Keratinocyte (primary cell): ENCODE results near the gene B4GALT2. TPM values are rescaled to one million over a fixed set of nuclear protein-coding genes. Genes with fewer than 3 reads are reported as not detected.

Experiments
- DNase-seq: peaks from one replicate; pipeline ENCODE4 v3.0.0-alpha.2; 2011; ENCODE audit warnings: low read depth, missing footprints, low spot score
- FAIRE-seq: peaks from 2 replicates; lab custom pipeline; 2011; peaks lifted over from hg19 to GRCh38; lab: Jason Lieb, UNC
- H2AFZ ChIP-seq: 2 replicates; pipeline ENCODE4 v1.6.0; 2012; ENCODE audit warnings: low read length, control low read depth, inconsistent platforms; ENCODE audit not compliant: control insufficient read depth
- H3K27ac ChIP-seq: 2 replicates; pipeline ENCODE4 v1.5.1; 2011; ENCODE audit warnings: low read length; ENCODE audit not compliant: control insufficient read depth, insufficient read depth
- H3K27me3 ChIP-seq: 3 replicates; pipeline ENCODE4 v1.6.0; 2011; ENCODE audit warnings: low read length; ENCODE audit not compliant: control insufficient read depth, insufficient read depth; ENCODE audit errors: extremely low read depth
- H3K36me3 ChIP-seq, 2 experiments: 2 replicates in 1 of 2; 3 replicates in 1 of 2; pipeline ENCODE4 v1.5.1; 2011; ENCODE audit warnings: low read length in 2 of 2, mild to moderate bottlenecking in 1 of 2; ENCODE audit not compliant: control insufficient read depth in 2 of 2, insufficient read depth in 2 of 2; ENCODE audit errors: extremely low read depth in 1 of 2
- H3K4me1 ChIP-seq: 3 replicates; pipeline ENCODE4 v1.5.1; 2011; ENCODE audit warnings: low read length; ENCODE audit not compliant: control insufficient read depth, insufficient read depth; ENCODE audit errors: extremely low read depth
- H3K4me2 ChIP-seq: 3 replicates; pipeline ENCODE4 v1.6.0; 2011; ENCODE audit warnings: low read depth, low read length; ENCODE audit not compliant: control insufficient read depth, insufficient read depth; ENCODE audit errors: extremely low read depth
- H3K4me3 ChIP-seq, 3 experiments: fragments of 200-600 bp in 1 of 3; sonication (generic) in 1 of 3; 2 replicates in 2 of 3; 3 replicates in 1 of 3; pipeline ENCODE4 v1.5.1; 2011 to 2016; ENCODE audit warnings: low read length in 3 of 3, mild to moderate bottlenecking in 3 of 3, control low read depth in 2 of 3, inconsistent platforms in 1 of 3, low read depth in 1 of 3, mixed read lengths in 1 of 3, mixed run types in 1 of 3, moderate library complexity in 1 of 3; ENCODE audit not compliant: control insufficient read depth in 2 of 3, insufficient read depth in 2 of 3; ENCODE audit errors: extremely low read depth in 1 of 3
- H3K79me2 ChIP-seq: 2 replicates; pipeline ENCODE4 v1.6.0; 2012; ENCODE audit warnings: low read length; ENCODE audit not compliant: control insufficient read depth, insufficient read depth
- H3K9ac ChIP-seq: 3 replicates; pipeline ENCODE4 v1.6.0; 2011; ENCODE audit warnings: low read length; ENCODE audit not compliant: control insufficient read depth, insufficient read depth; ENCODE audit errors: extremely low read depth
- H3K9me1 ChIP-seq: 3 replicates; pipeline ENCODE4 v1.6.0; 2011; ENCODE audit warnings: low read length; ENCODE audit not compliant: control insufficient read depth, insufficient read depth; ENCODE audit errors: extremely low read depth
- H3K9me3 ChIP-seq: 2 replicates; pipeline ENCODE4 v1.5.1; 2012; ENCODE audit warnings: low read depth, low read length; ENCODE audit not compliant: control insufficient read depth
- H4K20me1 ChIP-seq: 3 replicates; pipeline ENCODE4 v1.6.0; 2011; ENCODE audit warnings: low read length; ENCODE audit not compliant: control insufficient read depth, insufficient read depth; ENCODE audit errors: extremely low read depth
- CTCF ChIP-seq, 3 experiments: IDR thresholded peaks in 1 of 3; conservative IDR thresholded peaks in 1 of 3; optimal IDR thresholded peaks in 1 of 3; 2 replicates in 2 of 3; 3 replicates in 1 of 3; pipeline versions ENCODE3 to v1.5.1; 2011; ENCODE audit warnings: low read length in 3 of 3, mild to moderate bottlenecking in 3 of 3, moderate library complexity in 2 of 3, control low read depth in 1 of 3, inconsistent platforms in 1 of 3; ENCODE audit not compliant: insufficient read depth in 2 of 3; ENCODE audit errors: extremely low read depth in 1 of 3
- EZH2 ChIP-seq: IDR thresholded peaks from one replicate; pipeline ENCODE4 v1.6.1; 2012; ENCODE audit warnings: inconsistent platforms, mild to moderate bottlenecking, low read length, moderate library complexity
- dilution Hi-C: fragments of 300-500 bp; cut with MboI; formaldehyde crosslinking; loops from one replicate; pipeline ENCODE4 v1.7.0; 2020; ENCODE audit warnings: low sequenced_read_pairs; ENCODE audit not compliant: extremely low pct_ligation_motif_present
- polyA plus RNA-seq, 5 experiments: library from polyadenylated mRNA; depleted of rRNA in 3 of 5; stranded (reverse) in 3 of 5; stranded (forward) in 1 of 5; unstranded in 1 of 5; fragments of >200 nt; gene quantifications; 1 replicate in 1 of 5; 2 replicates in 3 of 5; 3 replicates in 1 of 5; pipeline versions ENCODE4 v1.2.1 to v1.2.3, GENCODE V29; 2011 to 2012; ENCODE audit warnings: missing spikeins in 2 of 5, low read depth in 1 of 5, low replicate concordance in 1 of 5

Gene B4GALT2
- polyA plus RNA-seq, 1 donor (not counting 4 experiments of a cell fraction or from before 2014, with no cell fraction given), result 39.6 TPM

- dilution Hi-C loops, result no loop called here
- Histone ChIP-seq H3K4me3 (peak overlapping the region; percentile 51 to 74 (median 73)), H4K20me1 (no peaks in the 10 kb centered on the region), H3K9me3 (no peaks in the 10 kb centered on the region), H2AFZ (no peak overlapping the region), H3K9me1 (no peaks in the 10 kb centered on the region), H3K9ac (peak overlapping the region; percentile 94), H3K4me2 (peak overlapping the region; percentile 83), H3K27me3 (no peaks in the 10 kb centered on the region), H3K4me1 (peaks cover 40% of the 10 kb centered on the region), H3K36me3 (peaks cover 32 to 41% of the 10 kb centered on the region in 2 experiments), H3K79me2 (peaks cover 65% of the 10 kb centered on the region), H3K27ac (peak overlapping the region; percentile 92)
- DNase-seq (peak; percentile 92), FAIRE-seq (peak; percentile 94)
- TF ChIP-seq CTCF (optimal IDR thresholded peaks at IDR 0.05 in 1 of 3, IDR thresholded peaks at IDR 0.05 in 1 of 3, conservative IDR thresholded peaks at IDR 0.05 in 1 of 3; ENCODE audit: extremely low read depth in 1 of 3, insufficient read depth in 2 of 3, low read length in 3 of 3), result no peak
- TF ChIP-seq EZH2, result no peak
Observed at GRCh38 chr1:43980255-43981134, 1.5 kb downstream of the B4GALT2 start.

GRCh38 chr1:43981135-43981491 lies 2.1 kb downstream of the B4GALT2 start:
- DNase-seq, result no peak
- Histone ChIP-seq H3K4me3 (peak overlapping the region; percentile 46 to 74 (median 51)), H2AFZ (no peak overlapping the region), H4K20me1 (no peaks in the 10 kb centered on the region), H3K9me3 (no peaks in the 10 kb centered on the region), H3K9ac (peak overlapping the region; percentile 94), H3K4me2 (peak overlapping the region; percentile 83), H3K79me2 (peaks cover 59% of the 10 kb centered on the region), H3K9me1 (no peaks in the 10 kb centered on the region), H3K27me3 (no peaks in the 10 kb centered on the region), H3K36me3 (peaks cover 35 to 45% of the 10 kb centered on the region in 2 experiments), H3K27ac (peak overlapping the region; percentile 92), H3K4me1 (peaks cover 39% of the 10 kb centered on the region)
- no peak for FAIRE-seq
- dilution Hi-C loops, result no loop called here
- TF ChIP-seq EZH2 (no peak), CTCF (optimal IDR thresholded peaks at IDR 0.05 in 1 of 3, IDR thresholded peaks at IDR 0.05 in 1 of 3, conservative IDR thresholded peaks at IDR 0.05 in 1 of 3; ENCODE audit: extremely low read depth in 1 of 3, insufficient read depth in 2 of 3, low read length in 3 of 3) (no peak)
